HUES64 (cell line): ENCODE measurements around the gene MACROD2.

Source experiments
- H3K27ac ChIP-seq: 2 replicates; pipeline ENCODE4 v1.7.0; 2013; ENCODE audit warnings: low read depth, low read length, inconsistent platforms
- H3K27me3 ChIP-seq: 2 replicates; pipeline ENCODE4 v1.6.1; 2013; ENCODE audit warnings: mild to moderate bottlenecking, low read length; ENCODE audit not compliant: insufficient read depth
- H3K36me3 ChIP-seq: 2 replicates; pipeline ENCODE4 v1.6.1; 2013; ENCODE audit warnings: mild to moderate bottlenecking, low read length; ENCODE audit not compliant: insufficient read depth
- H3K4me1 ChIP-seq: 2 replicates; pipeline ENCODE4 v1.6.1; 2013; ENCODE audit warnings: mild to moderate bottlenecking, low read length, moderate library complexity; ENCODE audit not compliant: insufficient read depth
- H3K4me3 ChIP-seq: 2 replicates; pipeline ENCODE4 v1.5.1; 2013; ENCODE audit warnings: mild to moderate bottlenecking, low read length, moderate library complexity
- H3K9ac ChIP-seq: 2 replicates; pipeline ENCODE4 v1.6.1; 2013; ENCODE audit warnings: mild to moderate bottlenecking, low read depth, low read length
- H3K9me3 ChIP-seq: 2 replicates; pipeline ENCODE4 v1.6.1; 2013; ENCODE audit warnings: low read depth, low read length; ENCODE audit not compliant: insufficient read depth
- WGBS: fragments of 150-250, 120-280 bp; methylation state at CpG from one replicate; pipeline ENCODE4 v1.1.7; 2013; ENCODE audit warnings: missing lambda C conversion rate; 5-methylcytosine and 5-hydroxymethylcytosine counted together

MACROD2 gene

GRCh38 chr20:15756754-15757115 lies 1761.4 kb downstream of the MACROD2 start:
- WGBS: 84% methylated on average over 2 of the region's 2 CpGs

GRCh38 chr20:15759594-15759993 lies 1764.3 kb downstream of the MACROD2 start:
- Histone ChIP-seq H3K27ac (no peak overlapping the region), H3K36me3 (no peaks in the 10 kb centered on the region), H3K9ac (no peak overlapping the region), H3K4me1 (no peaks in the 10 kb centered on the region), H3K9me3 (no peaks in the 10 kb centered on the region), H3K4me3 (no peak overlapping the region), H3K27me3 (no peaks in the 10 kb centered on the region)
- 96% methylated on average over 6 of the region's 6 CpGs for WGBS

More at GRCh38 chr20:15756754-15757115, 1761.4 kb downstream of the MACROD2 start:
- Histone ChIP-seq H3K36me3 (no peaks in the 10 kb centered on the region), H3K4me3 (no peak overlapping the region), H3K9me3 (no peaks in the 10 kb centered on the region), H3K27ac (no peak overlapping the region), H3K27me3 (no peaks in the 10 kb centered on the region), H3K9ac (no peak overlapping the region), H3K4me1 (no peaks in the 10 kb centered on the region)

- H3K4me3 ChIP-seq: no peak overlapping the region
- no peaks in the 10 kb centered on the region for H3K9me3 ChIP-seq
- no peaks in the 10 kb centered on the region for H3K27me3 ChIP-seq
- H3K27ac ChIP-seq: no peak overlapping the region
- WGBS: 95% methylated on average over 11 of the region's 11 CpGs
- no peaks in the 10 kb centered on the region for H3K36me3 ChIP-seq
- H3K9ac ChIP-seq: no peak overlapping the region
- no peaks in the 10 kb centered on the region for H3K4me1 ChIP-seq
Measured at GRCh38 chr20:15760001-15760621, 1764.8 kb downstream of the MACROD2 start.

- no peak overlapping the region for H3K27ac ChIP-seq
- H3K4me1 ChIP-seq: peaks cover 9% of the 10 kb centered on the region; the same call in 1 of the 2 replicates
- no peaks in the 10 kb centered on the region for H3K36me3 ChIP-seq
- H3K4me3 ChIP-seq: no peak overlapping the region
- no peaks in the 10 kb centered on the region for H3K9me3 ChIP-seq
- no peaks in the 10 kb centered on the region for H3K27me3 ChIP-seq
- H3K9ac ChIP-seq: no peak overlapping the region
Measured at GRCh38 chr20:15763366-15763765, 1768.0 kb downstream of the MACROD2 start.

- H3K4me3 ChIP-seq: no peak overlapping the region
Measured at GRCh38 chr20:15767586-15767985, 1772.3 kb downstream of the MACROD2 start.

GRCh38 chr20:15767999-15768741 lies 1772.9 kb downstream of the MACROD2 start:
- Histone ChIP-seq H3K4me3 (no peak overlapping the region), H3K36me3 (no peaks in the 10 kb centered on the region), H3K27me3 (no peaks in the 10 kb centered on the region), H3K4me1 (peaks cover 9% of the 10 kb centered on the region; the same call in 1 of the 2 replicates), H3K9ac (no peak overlapping the region), H3K27ac (no peak overlapping the region), H3K9me3 (no peaks in the 10 kb centered on the region)
- 100% methylated on average over 1 of the region's 3 CpGs for WGBS

More at GRCh38 chr20:15767586-15767985, 1772.3 kb downstream of the MACROD2 start:
- Histone ChIP-seq H3K36me3 (no peaks in the 10 kb centered on the region), H3K27ac (no peak overlapping the region), H3K9ac (no peak overlapping the region), H3K27me3 (no peaks in the 10 kb centered on the region), H3K4me1 (peaks cover 9% of the 10 kb centered on the region; the same call in 1 of the 2 replicates), H3K9me3 (no peaks in the 10 kb centered on the region)
- WGBS: no CpG with 5 or more reads among the region's 1 CpG

- no CpG with 5 or more reads among the region's 3 CpGs for WGBS
- Histone ChIP-seq H3K27ac (no peak overlapping the region), H3K4me1 (peaks cover 19% of the 10 kb centered on the region), H3K9me3 (no peaks in the 10 kb centered on the region), H3K27me3 (no peaks in the 10 kb centered on the region), H3K36me3 (no peaks in the 10 kb centered on the region), H3K4me3 (no peak overlapping the region), H3K9ac (no peak overlapping the region)
Measured at GRCh38 chr20:15772826-15773225, 1777.5 kb downstream of the MACROD2 start.

- WGBS: 97% methylated on average over 4 of the region's 4 CpGs
- Histone ChIP-seq H3K27ac (no peak overlapping the region), H3K9me3 (no peaks in the 10 kb centered on the region)
Measured at GRCh38 chr20:15774926-15775325, 1779.6 kb downstream of the MACROD2 start.

GRCh38 chr20:15776770-15777466 lies 1781.6 kb downstream of the MACROD2 start:
- WGBS: 100% methylated on average over 1 of the region's 3 CpGs

More at GRCh38 chr20:15774926-15775325, 1779.6 kb downstream of the MACROD2 start:
- no peaks in the 10 kb centered on the region for H3K27me3 ChIP-seq
- H3K4me3 ChIP-seq: no peak overlapping the region
- H3K36me3 ChIP-seq: no peaks in the 10 kb centered on the region
- peaks cover 16% of the 10 kb centered on the region for H3K4me1 ChIP-seq
- no peak overlapping the region for H3K9ac ChIP-seq

GRCh38 chr20:15784020-15784419 lies 1788.7 kb downstream of the MACROD2 start:
- H3K27me3 ChIP-seq: no peaks in the 10 kb centered on the region
- 100% methylated on average over 3 of the region's 3 CpGs for WGBS
- H3K4me1 ChIP-seq: peaks cover 16% of the 10 kb centered on the region
- no peak overlapping the region for H3K9ac ChIP-seq
- no peaks in the 10 kb centered on the region for H3K36me3 ChIP-seq
- H3K27ac ChIP-seq: no peak overlapping the region
- no peaks in the 10 kb centered on the region for H3K9me3 ChIP-seq
- no peak overlapping the region for H3K4me3 ChIP-seq

More at GRCh38 chr20:15776770-15777466, 1781.6 kb downstream of the MACROD2 start:
- no peak overlapping the region for H3K9ac ChIP-seq
- peaks cover 16% of the 10 kb centered on the region for H3K4me1 ChIP-seq
- no peak overlapping the region for H3K27ac ChIP-seq
- H3K36me3 ChIP-seq: no peaks in the 10 kb centered on the region
- H3K27me3 ChIP-seq: no peaks in the 10 kb centered on the region
- H3K9me3 ChIP-seq: no peaks in the 10 kb centered on the region
- H3K4me3 ChIP-seq: no peak overlapping the region

GRCh38 chr20:15789079-15789478 lies 1793.8 kb downstream of the MACROD2 start:
- Histone ChIP-seq H3K36me3 (no peaks in the 10 kb centered on the region), H3K4me1 (peaks cover 34% of the 10 kb centered on the region), H3K4me3 (0 out of 2 replicates have a peak overlapping the region, but pooled peaks have one; percentile 14), H3K27ac (peak overlapping the region; percentile 70), H3K27me3 (no peaks in the 10 kb centered on the region), H3K9ac (0 out of 2 replicates have a peak overlapping the region, but pooled peaks have one; percentile 11), H3K9me3 (no peaks in the 10 kb centered on the region)
- 37% methylated on average over 4 of the region's 4 CpGs for WGBS
